ENCODE measurements around the gene HDAC11.
A peak's percentile ranks its signal among the peaks of the same experiment; 100 is the strongest.

The HDAC11 gene

GRCh38 chr3:13487403-13487802 is 7.3 kb downstream of the HDAC11 start:
- no peak for DNase-seq (ENCODE audit: insufficient read length)
- FAIRE-seq = no peak
- TF ChIP-seq POLR2AphosphoS5 (IDR thresholded peaks at IDR 0.05; ENCODE audit: low read depth, low read length) = no peak
- no peak for TF ChIP-seq TAF1 (IDR thresholded peaks at IDR 0.05; ENCODE audit: borderline replicate concordance, low read depth, low read length)
- no peak for TF ChIP-seq POLR2A (IDR thresholded peaks at IDR 0.05; ENCODE audit: low read depth, low read length)

DNA sequence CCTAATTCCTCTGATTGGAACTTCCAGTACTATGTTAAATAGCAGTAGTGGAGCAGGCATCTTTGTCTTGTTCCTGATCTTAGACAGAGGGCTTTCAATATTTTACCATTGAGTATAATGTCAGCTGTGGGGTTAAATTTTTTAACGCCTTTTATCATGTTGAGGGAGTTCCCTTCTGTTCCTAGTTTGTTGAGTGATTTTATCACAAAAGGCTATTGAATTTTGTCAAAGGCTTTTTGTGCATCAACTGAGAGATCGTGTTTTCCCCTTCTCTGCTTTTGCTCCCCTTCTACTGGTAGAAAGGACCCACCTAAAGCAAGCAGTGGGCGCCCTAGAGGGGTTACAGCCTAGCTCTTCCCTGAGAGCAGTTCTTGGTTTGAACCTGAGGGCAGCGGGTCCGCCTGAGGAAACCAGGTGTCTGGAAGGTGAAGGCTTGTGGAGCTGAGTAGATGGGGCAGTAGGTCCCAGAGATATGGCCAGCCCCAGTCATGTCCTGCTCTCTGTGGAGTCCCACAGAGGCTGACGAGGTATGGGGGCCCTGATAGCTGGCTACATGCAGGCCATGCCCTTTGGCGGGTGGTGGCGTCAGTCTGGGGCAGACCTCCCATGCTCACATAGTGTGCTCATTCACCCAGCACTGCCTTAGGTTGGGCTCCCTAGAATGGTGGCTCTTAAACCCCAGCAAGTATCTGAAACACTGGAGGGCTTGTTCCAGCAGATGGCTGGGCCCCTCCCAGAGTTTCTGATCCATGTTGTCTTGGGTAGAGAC is 11.3 kb downstream of the HDAC11 start:
- DNase-seq (ENCODE audit: insufficient read length) (no peak), FAIRE-seq (no peak)
- TF ChIP-seq POLR2A (IDR thresholded peaks at IDR 0.05; ENCODE audit: low read depth, low read length) (no peak), POLR2AphosphoS5 (IDR thresholded peaks at IDR 0.05; ENCODE audit: low read depth, low read length) (no peak), TAF1 (IDR thresholded peaks at IDR 0.05; ENCODE audit: borderline replicate concordance, low read depth, low read length) (no peak)

- no peak for TF ChIP-seq POLR2AphosphoS5 (IDR thresholded peaks at IDR 0.05; ENCODE audit: low read depth, low read length)
- TF ChIP-seq TAF1 (IDR thresholded peaks at IDR 0.05; ENCODE audit: borderline replicate concordance, low read depth, low read length) = no peak
- TF ChIP-seq POLR2A (IDR thresholded peaks at IDR 0.05; ENCODE audit: low read depth, low read length) = no peak
- no peak for DNase-seq (ENCODE audit: insufficient read length)
- FAIRE-seq = no peak
These were observed 11.9 kb downstream of the HDAC11 start for GRCh38 chr3:13492048-13492447.

GRCh38 chr3:13492976-13493866 is 13.1 kb downstream of the HDAC11 start:
- DNase-seq (ENCODE audit: insufficient read length) (no peak), FAIRE-seq (no peak)
- TF ChIP-seq TAF1 (IDR thresholded peaks at IDR 0.05; ENCODE audit: borderline replicate concordance, low read depth, low read length) (no peak), POLR2AphosphoS5 (IDR thresholded peaks at IDR 0.05; ENCODE audit: low read depth, low read length) (no peak), POLR2A (IDR thresholded peaks at IDR 0.05; ENCODE audit: low read depth, low read length) (no peak)

DNA sequence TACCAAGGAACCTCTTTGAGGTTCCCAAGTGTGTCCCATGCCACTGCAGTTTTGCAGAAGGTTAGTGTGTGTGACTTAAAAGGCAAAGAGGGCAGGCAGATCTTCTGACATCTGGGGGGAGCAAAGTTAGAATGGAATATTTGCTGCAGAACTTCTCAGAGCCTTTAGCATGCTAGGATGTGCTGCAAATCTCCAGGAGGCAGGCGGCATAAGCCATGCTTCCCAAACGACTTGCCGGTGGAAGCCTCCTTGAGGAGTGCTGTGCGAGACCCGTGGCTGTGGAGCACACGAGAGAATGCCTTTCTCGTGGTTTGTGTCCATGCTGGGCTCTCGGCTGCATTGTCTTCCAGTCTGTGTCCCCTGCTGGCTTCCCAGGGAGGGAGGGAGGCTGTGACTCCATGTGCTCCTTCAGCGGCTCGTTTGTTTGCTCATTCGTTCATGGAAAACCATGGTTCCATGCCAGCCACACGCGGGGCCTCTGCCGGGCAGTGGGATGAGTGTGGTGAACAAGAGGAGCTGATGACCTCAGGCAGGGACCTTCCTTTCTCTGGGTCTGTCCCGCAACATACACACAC is 13.8 kb downstream of the HDAC11 start:
- DNase-seq (ENCODE audit: insufficient read length) (no peak), FAIRE-seq (no peak)
- TF ChIP-seq POLR2AphosphoS5 (IDR thresholded peaks at IDR 0.05; ENCODE audit: low read depth, low read length) (no peak), TAF1 (IDR thresholded peaks at IDR 0.05; ENCODE audit: borderline replicate concordance, low read depth, low read length) (no peak)

DNA sequence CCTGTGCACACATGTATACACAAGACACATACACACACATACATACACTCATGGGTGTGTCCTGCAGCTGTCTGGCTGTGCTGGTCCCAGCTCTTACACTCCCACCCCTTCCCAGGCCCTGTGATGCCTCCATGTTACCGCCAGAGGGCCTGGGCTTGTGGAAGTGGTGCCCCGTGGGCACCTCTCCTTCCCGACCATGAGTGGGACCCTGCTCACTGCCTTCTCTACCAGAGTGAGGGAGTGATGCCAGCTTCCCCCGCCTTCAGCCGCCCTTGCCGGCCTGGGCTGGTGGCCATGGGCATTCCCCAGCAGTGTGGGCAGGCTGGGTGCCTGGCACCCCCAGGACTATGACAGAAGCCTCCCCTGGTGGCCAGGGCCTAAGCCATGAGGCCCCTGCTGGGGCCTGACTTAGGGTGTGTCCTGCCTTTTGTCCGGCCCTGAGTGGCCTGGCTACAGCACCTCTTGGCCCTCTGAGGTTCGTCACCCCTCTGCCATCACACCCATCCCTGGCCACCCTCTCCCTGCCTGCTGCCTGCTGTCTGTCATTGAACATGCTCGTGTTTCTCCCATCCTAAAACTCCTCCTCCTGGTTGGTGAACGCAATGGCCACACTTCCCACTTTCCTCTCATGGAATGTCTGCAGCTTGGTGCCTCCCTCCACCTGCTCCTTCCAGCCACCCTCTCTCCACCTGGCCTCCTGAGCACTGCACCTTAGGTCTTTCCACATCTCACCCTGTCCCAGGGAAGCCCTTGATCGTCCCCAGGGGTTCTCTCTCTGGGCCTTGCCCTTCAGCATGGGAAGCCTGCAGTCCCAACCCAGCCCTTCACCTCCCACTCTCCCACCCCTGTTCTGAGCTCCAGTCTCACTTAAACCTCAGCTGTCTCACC is 14.6 kb downstream of the HDAC11 start:
- FAIRE-seq (no peak), DNase-seq (ENCODE audit: insufficient read length) (no peak)
- TF ChIP-seq POLR2A (IDR thresholded peaks at IDR 0.05; ENCODE audit: low read depth, low read length) = no peak
- TF ChIP-seq POLR2AphosphoS5 (IDR thresholded peaks at IDR 0.05; ENCODE audit: low read depth, low read length) = no peak
- TF ChIP-seq TAF1 (IDR thresholded peaks at IDR 0.05; ENCODE audit: borderline replicate concordance, low read depth, low read length) = no peak

- no peak for TF ChIP-seq POLR2A (IDR thresholded peaks at IDR 0.05; ENCODE audit: low read depth, low read length)
- no peak for TF ChIP-seq POLR2AphosphoS5 (IDR thresholded peaks at IDR 0.05; ENCODE audit: low read depth, low read length)
- TF ChIP-seq TAF1 (IDR thresholded peaks at IDR 0.05; ENCODE audit: borderline replicate concordance, low read depth, low read length) = no peak
- DNase-seq (ENCODE audit: insufficient read length) = no peak
- FAIRE-seq = no peak
These were observed 15.3 kb downstream of the HDAC11 start for GRCh38 chr3:13495351-13495813.

- DNase-seq (ENCODE audit: insufficient read length) = no peak
- TF ChIP-seq POLR2AphosphoS5 (IDR thresholded peaks at IDR 0.05; ENCODE audit: low read depth, low read length) (no peak), POLR2A (IDR thresholded peaks at IDR 0.05; ENCODE audit: low read depth, low read length) (no peak), TAF1 (IDR thresholded peaks at IDR 0.05; ENCODE audit: borderline replicate concordance, low read depth, low read length) (no peak)
- peak; percentile 83 for FAIRE-seq
These were observed 16.0 kb downstream of the HDAC11 start for GRCh38 chr3:13495921-13496723.

DNA sequence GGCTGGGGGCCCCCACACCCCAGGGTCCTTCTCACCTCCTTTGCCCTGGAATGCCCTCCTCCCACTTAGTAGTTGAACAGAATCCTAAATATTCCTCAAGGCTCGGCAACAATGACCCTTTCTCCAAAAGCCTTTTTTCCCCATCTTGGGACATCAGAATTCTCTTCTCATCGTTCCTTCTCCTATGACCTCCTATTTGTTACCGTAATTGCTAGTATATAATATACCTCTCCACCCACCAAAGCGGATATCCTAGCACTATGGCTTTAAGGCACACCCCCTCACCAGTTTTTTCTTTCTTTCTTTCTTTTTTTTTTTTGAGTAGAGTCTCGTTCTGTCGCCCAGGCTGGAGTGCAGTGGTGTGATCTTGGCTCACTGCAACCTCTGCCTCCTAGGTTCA is 16.8 kb downstream of the HDAC11 start:
- FAIRE-seq = no peak
- TF ChIP-seq POLR2A (IDR thresholded peaks at IDR 0.05; ENCODE audit: low read depth, low read length) (no peak), TAF1 (IDR thresholded peaks at IDR 0.05; ENCODE audit: borderline replicate concordance, low read depth, low read length) (no peak)
- no peak for DNase-seq (ENCODE audit: insufficient read length)

DNA sequence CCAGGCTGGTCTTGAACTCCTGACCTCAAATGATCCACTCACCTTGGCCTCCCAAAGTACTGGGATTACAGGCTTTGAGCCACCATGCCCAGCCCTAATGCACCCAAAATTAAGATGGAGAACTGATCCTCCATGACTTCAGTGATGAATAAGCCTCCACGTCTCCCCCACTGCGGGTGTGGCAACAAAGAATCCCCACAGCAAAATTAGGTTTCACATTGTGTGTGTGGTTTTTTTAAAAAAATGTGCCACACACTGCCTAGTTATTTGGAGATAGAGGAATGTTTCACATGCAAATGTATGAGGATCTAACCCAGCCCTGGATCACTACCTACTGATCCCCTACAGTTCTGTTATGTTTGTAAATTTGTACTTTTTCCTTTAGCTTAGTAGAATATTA is 17.3 kb downstream of the HDAC11 start:
- DNase-seq (ENCODE audit: insufficient read length) (no peak), FAIRE-seq (no peak)

More for the DNA sequence above, 17.3 kb downstream of the HDAC11 start:
- TF ChIP-seq POLR2A (IDR thresholded peaks at IDR 0.05; ENCODE audit: low read depth, low read length) (no peak), TAF1 (IDR thresholded peaks at IDR 0.05; ENCODE audit: borderline replicate concordance, low read depth, low read length) (no peak), POLR2AphosphoS5 (IDR thresholded peaks at IDR 0.05; ENCODE audit: low read depth, low read length) (no peak)

Data from GM12892 (cell line).